Skin epidermis (tissue), 12 donors: ENCODE results near the gene FOXL3.
"Not testable (repeated sequence)": the region's sequence is repeated elsewhere in the genome, so short reads cannot be mapped to it uniquely, and the experiment has no call there.

Experiments
- H3K27ac ChIP-seq, 21 experiments: fragments of 200-600 bp; sonication (generic) in 11 of 21; one replicate each; pipeline ENCODE4 v1.5.0; 2020; ENCODE audit warnings: mild to moderate bottlenecking in 3 of 21, inconsistent platforms in 2 of 21, moderate library complexity in 2 of 21
- H3K4me3 ChIP-seq, 7 experiments: fragments of 200-600 bp; sonication (generic) in 2 of 7; one replicate each; pipeline ENCODE4 v1.5.0; 2020; ENCODE audit warnings: inconsistent platforms in 2 of 7, mild to moderate bottlenecking in 2 of 7, moderate library complexity in 1 of 7

FOXL3 gene

DNA sequence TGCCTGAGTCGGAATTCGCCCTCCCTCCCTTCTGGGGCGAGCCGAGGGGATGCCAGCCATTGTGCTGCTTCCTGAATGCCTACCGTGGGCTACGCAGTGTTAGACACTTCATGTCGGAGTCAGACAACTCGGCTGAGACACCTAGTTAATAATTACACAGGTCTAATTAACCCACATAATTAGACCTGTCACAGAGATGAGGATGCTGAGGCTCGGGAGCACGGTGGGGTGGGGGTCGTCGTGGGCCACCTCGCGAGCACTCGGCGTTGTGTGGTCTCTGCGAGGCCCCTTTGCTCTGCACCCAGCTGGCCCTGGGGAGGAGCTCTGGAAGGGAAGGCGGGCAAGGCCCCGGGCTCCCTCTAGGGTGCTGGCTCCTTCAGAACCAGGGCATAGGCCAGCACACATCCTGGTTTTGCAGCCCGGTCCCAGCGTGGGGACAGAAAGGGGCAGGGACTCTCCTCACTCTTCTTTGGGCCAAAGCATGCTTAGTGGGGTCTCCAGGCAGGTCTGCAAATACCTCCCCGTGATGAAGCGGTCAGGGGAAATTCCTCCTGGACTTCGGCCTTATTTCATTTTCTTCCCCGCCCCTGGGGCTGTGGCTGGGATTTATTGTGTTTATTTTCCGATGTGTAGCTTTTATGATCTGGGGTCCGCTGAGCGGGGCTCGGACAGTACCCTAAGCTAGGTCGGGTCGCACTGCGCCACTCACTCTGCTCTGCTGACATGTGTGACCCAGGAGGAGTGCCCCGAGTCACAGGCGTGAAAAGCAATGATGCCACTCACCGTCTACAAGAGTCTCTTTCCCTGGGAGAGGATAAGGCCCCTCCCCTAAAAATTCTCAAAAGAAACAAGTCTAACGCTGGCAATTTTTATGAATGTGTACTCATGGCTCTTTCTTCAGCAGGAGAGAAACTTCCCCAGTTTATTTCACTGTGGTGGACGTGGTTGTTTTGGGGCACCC lies 4.9 kb upstream of the FOXL3 start:
- no peak overlapping the region for H3K27ac ChIP-seq
- no peak overlapping the region for H3K4me3 ChIP-seq

- Histone ChIP-seq H3K4me3 (no peak overlapping the region), H3K27ac (no peak overlapping the region)
Observed at GRCh38 chr7:285731-286130, 4.2 kb upstream of the FOXL3 start.

GRCh38 chr7:286266-286665 lies 3.7 kb upstream of the FOXL3 start:
- no peak overlapping the region for H3K27ac ChIP-seq
- H3K4me3 ChIP-seq: no peak overlapping the region

GRCh38 chr7:288671-289101 lies 1.3 kb upstream of the FOXL3 start:
- no peak overlapping the region for H3K4me3 ChIP-seq
- H3K27ac ChIP-seq: no peak overlapping the region

GRCh38 chr7:289209-289755 lies 688 bp upstream of the FOXL3 start:
- Histone ChIP-seq H3K27ac (no peak overlapping the region), H3K4me3 (no peak overlapping the region)

DNA sequence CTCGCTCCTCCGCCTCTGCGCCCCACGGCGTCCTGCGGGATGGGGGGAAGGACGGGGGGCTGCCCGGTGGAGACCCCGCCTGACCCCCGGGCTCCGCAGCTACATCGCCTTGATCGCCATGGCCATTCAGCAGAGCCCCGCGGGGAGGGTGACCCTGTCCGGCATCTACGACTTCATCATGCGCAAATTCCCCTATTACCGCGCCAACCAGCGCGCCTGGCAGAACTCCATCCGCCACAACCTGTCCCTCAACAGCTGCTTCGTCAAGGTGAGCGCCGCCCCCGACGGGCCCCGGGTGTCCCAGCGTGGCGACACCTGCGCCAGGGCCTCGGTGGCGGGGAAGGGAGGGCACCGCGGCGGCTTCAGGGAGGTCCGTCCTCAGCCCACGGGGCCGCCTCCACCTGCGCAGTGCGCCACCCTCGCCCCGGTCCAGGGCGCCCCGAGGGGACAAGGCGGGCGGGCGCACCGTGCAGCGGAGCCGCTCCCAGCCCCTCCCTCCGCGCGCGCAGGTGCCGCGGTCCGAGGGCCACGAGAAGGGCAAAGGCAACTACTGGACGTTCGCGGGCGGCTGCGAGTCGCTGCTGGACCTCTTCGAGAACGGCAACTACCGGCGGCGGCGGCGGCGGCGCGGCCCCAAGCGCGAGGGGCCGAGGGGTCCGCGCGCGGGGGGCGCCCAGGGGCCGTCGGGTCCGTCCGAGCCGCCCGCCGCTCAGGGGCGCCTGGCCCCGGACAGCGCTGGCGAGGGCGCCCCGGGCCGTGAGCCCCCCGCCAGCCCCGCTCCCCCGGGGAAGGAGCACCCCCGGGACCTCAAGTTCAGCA lies 793 bp downstream of the FOXL3 start:
- no peak overlapping the region for H3K4me3 ChIP-seq
- no peak overlapping the region for H3K27ac ChIP-seq

DNA sequence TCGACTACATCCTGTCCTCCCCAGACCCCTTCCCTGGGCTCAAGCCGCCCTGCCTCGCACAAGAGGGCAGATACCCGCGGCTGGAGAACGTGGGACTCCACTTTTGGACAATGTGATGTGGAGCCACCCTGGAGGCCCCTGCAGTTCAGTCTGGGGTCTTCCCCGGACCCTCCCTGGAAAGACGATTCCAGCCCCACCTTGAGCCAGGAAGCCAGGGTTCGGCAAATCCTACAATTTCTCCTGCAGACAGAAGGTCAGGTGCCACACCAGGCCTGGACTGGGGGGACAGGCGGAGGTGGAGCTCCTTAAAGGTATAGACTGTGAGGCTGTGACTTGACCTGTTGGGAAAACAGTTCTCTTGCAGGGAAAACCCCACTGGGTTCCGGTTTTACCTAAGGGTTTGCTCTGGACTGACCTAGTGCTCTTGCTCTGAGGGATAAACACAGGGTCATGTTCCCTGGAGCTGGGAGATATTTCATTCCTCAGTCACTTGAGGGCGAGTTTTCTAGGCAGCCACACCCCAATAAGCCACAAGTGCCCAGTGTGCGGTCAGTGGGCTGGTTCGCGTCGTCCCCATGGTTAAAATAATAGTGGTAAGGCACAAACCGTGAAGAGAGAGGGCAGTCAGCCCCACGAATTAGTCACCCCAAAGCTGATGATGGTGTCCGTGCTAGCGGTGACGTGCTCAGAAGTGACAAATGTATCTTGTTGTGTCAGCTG lies 1.6 kb downstream of the FOXL3 start:
- Histone ChIP-seq H3K27ac (no peak overlapping the region), H3K4me3 (no peak overlapping the region)

DNA sequence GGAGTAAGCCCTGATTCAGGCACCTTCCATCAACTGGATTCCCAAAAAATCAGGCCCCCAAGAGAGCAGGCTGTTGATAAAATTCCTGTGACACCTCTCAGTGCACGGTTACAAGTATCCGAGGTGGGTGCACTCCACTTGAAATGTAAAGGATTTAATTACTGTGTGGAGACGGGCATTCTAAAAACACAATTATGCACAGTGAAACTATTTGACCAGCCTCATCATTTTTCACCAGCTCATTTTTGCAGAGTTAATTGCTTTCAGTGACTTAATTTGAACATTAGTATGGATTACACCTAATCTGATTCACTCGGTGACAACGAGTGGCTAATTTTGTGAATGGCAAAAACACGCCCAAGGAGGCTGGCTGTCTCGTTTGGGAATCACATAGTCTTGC lies 2.3 kb downstream of the FOXL3 start:
- H3K27ac ChIP-seq: no peak overlapping the region
- no peak overlapping the region for H3K4me3 ChIP-seq

GRCh38 chr7:292826-293225 lies 2.9 kb downstream of the FOXL3 start:
- no peak overlapping the region for H3K4me3 ChIP-seq
- no peak overlapping the region for H3K27ac ChIP-seq

- Histone ChIP-seq H3K27ac (no peak overlapping the region), H3K4me3 (no peak overlapping the region)
Observed at GRCh38 chr7:293681-294439, 3.9 kb downstream of the FOXL3 start.

DNA sequence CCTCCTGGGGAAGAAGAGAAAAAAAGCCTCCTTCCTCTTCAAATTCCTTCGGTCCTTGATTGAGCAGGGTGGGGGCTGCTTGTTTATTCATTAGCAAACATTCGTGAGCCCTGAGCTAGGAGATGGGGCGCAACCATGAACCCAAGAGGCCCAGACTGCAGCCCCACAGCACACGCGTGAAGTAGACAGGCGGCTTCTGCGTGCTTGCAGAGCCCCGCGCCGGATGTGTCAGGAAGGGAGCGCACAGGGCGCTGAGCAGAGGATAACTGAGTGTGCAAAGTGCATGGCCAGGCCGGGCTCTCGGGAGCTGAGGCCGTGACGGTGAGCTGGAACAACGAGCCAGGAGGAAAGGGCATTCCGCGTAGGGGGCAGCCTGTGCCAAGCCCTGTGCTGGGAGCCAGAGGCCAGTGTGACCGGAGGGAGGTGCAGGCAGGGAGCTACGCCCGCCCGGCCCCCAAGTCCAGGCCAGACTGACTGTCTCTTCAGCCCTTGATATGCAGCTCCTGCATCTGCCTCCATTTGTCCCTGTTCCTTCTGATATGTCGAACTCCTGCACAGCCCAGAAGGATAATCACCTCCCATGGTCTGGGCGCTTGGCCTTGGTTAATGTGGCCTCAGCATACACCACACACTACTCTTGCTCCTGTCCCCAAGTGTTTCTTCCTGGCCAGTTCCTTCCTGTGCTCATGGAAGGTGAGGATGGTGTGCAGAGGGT lies 4.6 kb downstream of the FOXL3 start:
- no peak overlapping the region for H3K27ac ChIP-seq
- H3K4me3 ChIP-seq: no peak overlapping the region

GRCh38 chr7:295155-296154 lies 5.5 kb downstream of the FOXL3 start:
- Histone ChIP-seq H3K4me3 (no peak overlapping the region), H3K27ac (no peak overlapping the region)

DNA sequence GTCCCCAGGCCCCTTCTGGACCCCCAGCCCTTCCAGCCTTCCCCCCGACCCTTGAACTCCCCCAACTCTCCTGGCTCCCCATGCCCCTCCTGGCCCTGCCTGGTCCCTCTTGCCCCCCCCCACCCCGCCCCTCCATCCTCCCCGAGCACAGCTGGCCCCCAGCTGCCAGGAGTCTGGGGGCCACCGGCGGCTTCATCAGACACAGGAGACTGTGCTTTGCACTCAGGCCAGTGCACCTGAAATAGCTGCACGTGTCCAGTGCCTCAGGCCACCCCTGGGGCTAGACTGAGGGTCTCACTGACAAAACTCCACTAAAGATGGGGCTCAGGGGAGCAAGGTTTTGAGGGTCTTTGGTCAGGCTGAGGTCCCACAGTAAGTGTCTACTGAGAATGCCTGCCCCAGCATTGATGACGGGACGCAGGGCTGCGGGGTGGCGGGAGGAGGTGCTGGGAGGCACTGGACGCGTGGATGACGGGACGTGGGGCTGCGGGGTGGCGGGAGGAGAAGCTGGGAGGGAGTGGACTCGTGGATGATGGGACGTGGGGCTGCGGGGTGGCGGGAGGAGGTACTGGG lies 6.5 kb downstream of the FOXL3 start:
- H3K27ac ChIP-seq: no peak overlapping the region

GRCh38 chr7:297141-297540 lies 7.2 kb downstream of the FOXL3 start:
- H3K27ac ChIP-seq, H3K4me3 ChIP-seq: not testable (repeated sequence)

More for the DNA sequence above, 6.5 kb downstream of the FOXL3 start:
- no peak overlapping the region for H3K4me3 ChIP-seq

GRCh38 chr7:297611-298374 lies 7.8 kb downstream of the FOXL3 start:
- Histone ChIP-seq H3K27ac (no peak overlapping the region), H3K4me3 (no peak overlapping the region)

DNA sequence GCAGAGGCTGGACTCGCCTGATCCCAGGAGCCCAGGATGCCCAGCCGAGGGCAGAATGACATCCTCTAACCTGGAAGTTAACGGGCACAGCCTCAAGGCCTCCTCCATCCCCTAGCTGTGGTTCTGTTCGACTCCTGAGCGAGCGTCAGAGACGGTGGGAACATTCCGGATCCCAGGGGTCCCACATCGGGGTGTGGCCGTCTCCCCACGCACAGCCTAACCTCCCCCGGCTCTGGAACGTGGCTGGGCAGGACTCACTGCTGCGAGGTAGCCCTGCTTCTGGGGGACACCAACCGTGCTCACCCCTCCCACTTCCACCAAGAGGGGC lies 8.4 kb downstream of the FOXL3 start:
- H3K27ac ChIP-seq: no peak overlapping the region

More for the DNA sequence above, 8.4 kb downstream of the FOXL3 start:
- H3K4me3 ChIP-seq: no peak overlapping the region
